LNCAP (cell line): Measurements from ENCODE around the gene AKAP11.

Source experiments
- TF ChIP-seq, protein P1 (sequence below): fragments of 450-650 bp; IDR thresholded peaks from 2 replicates; pipeline ENCODE4 v1.5.1; 2017; ENCODE audit warnings: mild to moderate bottlenecking

Gene AKAP11

DNA sequence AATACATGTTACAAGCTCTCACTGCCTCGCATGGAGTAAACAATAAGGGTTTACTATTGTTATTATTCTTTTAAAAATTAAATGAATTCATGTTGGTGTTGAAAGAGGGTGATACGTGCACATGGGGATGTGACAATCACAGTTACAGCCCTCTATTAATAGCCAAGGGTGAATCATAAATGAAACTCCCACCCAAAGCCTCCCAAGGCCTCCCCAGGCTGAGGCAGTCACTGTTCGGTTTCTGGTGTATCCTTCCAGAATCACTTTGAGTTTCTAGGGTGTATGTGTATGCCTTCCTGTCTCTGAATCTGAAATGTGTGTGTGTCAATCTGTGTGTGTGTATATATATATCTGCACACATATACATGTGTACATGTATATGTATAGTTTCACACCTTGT is 73.4 kb downstream of the AKAP11 start:
- TF ChIP-seq, protein P1, sequence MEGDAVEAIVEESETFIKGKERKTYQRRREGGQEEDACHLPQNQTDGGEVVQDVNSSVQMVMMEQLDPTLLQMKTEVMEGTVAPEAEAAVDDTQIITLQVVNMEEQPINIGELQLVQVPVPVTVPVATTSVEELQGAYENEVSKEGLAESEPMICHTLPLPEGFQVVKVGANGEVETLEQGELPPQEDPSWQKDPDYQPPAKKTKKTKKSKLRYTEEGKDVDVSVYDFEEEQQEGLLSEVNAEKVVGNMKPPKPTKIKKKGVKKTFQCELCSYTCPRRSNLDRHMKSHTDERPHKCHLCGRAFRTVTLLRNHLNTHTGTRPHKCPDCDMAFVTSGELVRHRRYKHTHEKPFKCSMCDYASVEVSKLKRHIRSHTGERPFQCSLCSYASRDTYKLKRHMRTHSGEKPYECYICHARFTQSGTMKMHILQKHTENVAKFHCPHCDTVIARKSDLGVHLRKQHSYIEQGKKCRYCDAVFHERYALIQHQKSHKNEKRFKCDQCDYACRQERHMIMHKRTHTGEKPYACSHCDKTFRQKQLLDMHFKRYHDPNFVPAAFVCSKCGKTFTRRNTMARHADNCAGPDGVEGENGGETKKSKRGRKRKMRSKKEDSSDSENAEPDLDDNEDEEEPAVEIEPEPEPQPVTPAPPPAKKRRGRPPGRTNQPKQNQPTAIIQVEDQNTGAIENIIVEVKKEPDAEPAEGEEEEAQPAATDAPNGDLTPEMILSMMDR = no peak

DNA sequence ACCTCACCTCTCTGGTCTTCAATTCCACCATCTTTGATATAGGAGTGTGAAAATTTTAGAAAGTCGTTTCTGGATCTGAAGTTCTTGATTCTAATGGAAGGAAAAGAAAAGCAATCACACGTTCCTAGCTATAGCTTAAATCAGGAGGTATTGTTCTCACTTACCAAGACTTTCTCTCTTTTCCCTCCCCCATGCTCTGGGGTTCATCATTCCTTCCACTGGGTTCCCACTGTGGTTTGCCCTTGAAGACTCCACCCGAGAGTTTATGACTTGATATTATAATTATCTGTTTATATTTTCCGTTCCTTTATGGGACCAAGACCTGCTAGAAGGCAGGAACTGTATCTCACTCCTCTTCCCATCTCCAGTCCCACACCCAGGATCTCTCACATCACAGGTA is 76.6 kb downstream of the AKAP11 start:
- TF ChIP-seq, protein P1 = no peak

DNA sequence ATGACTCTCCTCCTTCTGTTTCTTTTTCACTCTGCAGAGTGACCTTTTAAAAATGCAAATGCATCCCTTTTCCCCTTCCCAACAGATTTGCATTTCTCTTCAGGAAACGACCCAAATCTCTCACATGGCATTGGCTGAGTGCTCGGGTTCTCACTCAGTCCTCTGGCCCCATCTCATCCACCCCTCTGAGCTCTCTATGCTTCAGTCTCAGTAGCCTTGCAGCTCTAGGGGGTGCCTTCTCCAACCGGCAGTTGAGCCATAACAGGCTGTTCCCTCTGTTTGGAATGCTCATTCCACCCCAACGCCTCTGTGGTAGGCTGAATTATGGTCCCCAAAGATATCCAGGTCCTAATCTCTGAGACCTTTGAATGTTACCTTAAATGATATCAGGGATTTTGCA is 78.2 kb downstream of the AKAP11 start:
- TF ChIP-seq, protein P1 = no peak

DNA sequence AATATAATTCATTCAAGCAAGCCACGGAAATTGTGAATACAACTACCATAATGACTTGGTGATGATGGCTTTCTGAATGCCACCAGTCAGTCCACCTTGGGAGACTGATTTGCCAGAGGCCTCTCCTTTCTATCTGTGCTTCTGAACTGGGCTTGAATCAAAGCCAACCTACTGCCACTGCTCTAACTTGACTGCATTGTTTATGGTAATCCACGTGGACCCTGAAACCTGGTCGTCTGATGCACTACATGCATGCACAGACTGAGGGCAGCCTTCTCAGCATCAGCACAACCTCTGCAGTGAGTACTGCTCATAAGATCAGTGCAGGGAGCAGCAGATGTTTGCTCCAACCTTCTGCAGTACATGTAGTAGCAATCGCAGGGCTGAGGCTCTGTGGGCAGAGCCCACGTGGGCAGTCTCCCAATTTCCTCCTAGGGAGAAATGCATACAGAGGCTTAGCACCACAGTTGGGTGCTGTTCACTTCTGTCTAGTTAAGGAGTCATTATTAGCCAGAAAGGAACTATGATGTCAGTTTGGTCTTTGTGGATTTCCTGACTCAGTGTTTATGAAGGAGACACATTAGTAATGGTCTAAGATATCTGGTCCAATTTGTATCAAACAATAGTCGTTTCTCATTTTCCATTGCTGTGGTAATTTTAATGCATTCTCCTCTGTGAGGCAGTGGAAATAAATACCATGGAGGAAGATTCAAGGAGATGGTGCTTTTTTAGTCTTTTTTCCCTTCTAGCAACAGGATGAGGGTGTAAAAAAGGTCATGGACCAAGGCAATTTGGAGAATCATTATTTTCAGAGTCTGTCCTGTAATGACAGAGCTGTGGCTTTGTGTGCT is 82.5 kb downstream of the AKAP11 start:
- TF ChIP-seq, protein P1 = no peak

- TF ChIP-seq, protein P1 = no peak
Measured at GRCh38 chr13:42355092-42355485, 83.1 kb downstream of the AKAP11 start.

DNA sequence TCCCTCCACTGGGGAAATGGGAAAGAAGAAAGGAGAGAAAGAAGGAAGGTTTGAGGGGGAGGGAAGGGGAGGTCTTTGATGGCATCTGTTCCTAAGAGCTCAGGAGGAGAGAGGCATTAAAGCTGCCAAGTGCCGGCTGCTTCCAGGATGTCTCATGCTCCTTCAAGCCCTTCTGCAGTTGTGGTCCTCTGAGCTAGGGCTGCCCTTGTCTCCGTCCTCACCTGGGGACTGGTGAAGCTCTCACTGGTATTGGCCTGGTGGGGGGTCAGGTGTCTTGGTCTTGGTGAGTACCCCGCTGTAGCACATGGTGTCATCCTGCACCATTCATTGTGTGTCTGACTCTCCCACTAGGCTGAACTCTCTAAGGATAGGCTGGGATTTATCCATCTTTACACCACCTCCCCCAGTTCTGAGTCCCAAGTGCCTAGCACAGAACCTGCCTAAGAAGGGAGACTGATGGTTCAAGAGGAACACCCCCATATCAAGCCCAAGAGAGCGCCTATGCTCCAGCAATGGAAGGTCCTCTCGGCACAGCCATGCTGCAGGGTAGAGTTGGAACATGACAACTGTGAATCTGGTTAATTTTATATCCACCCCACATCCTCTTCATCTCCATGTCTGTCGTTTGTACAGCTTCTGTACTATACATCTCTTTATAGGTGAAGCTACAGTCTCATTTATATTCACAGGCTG is 83.7 kb downstream of the AKAP11 start:
- TF ChIP-seq, protein P1 = no peak

GRCh38 chr13:42356184-42356575 is 84.2 kb downstream of the AKAP11 start:
- TF ChIP-seq, protein P1 = no peak
